ENCODE data around the gene TRIM24.

GRCh38 chr7:138603549-138604318, 143.7 kb downstream of the TRIM24 start:
- TF ChIP-seq CTCF (IDR thresholded peaks at IDR 0.05) (no peak), POLR2AphosphoS5 (IDR thresholded peaks at IDR 0.05) (no peak), POLR2A (IDR thresholded peaks at IDR 0.05) (no peak)
